ENCODE measurements around the gene LLGL2.

LLGL2 gene

DNA sequence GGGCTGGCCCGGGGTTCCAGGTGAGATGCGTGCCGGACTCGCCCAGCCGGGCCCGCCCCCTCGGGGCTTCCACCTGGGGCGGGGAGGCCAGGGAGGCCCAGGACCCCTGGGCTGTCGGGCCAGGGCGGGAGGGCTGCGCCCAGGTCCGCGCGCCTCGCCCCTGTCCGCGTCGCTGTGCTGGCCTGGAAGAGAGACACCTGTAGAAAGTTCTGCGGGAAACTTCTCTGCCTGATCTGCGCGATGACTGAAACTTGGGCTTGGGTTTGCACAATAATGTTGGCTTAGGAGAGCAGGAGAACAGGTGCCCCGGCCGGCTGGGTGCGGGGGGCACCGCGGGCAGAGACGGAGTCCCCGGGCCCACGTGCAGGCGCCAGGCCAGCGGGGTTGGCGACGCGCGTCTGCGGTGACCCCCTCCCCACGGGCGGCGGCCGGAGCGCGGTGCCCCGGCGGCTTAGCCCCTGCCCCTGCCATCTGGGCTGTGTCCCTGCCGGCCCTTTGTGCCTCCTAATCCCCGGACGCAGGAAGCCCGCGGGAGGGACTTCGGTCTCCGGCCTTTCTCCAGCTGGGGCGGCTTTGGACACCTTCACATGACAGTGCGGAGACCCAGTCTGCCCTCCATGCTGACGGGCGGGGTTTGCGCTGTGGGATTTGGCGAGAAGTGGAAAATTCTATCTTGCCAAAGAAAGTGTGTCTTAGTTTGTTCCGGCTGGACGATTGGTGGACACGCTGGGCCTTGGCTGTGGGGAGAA, 483 bp downstream of the LLGL2 start:
- peak; percentile 64 for DNase-seq

DNA sequence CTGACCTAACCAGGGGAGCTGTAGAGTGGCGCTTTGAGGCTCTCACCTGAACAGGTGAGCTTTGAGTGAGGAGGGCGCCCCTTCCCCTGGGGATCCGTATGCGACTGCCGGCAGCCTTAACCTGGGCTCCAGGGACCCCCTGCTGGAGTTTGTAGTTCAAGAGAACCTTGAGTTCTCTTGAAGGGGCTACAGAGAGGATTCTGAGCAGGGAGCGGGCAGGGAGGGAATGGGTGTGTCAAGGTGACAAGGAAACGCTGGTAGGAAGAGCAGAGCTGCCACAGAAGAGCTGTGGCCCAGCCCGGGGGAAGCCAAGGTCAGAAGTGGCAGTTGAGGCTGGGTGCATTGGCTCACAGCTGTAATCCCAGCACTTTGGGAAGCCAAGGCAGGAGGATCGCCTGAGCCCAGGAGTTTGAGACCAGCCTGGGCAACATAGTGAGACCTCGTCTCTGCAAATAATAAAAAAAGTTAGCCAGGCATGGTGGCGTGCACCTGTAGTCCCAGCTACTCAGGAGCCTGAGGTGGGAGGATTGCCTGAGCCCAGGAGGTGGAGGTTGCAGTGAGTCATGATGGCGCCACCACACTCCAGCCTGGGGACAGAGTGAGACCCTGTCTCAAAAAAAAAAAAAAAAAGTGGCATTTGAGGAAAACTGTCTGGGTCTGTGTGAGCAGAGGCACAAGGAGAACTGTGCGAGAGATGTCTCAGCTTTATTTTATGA, 1.2 kb downstream of the LLGL2 start:
- DNase-seq = peak; percentile 64

DNA sequence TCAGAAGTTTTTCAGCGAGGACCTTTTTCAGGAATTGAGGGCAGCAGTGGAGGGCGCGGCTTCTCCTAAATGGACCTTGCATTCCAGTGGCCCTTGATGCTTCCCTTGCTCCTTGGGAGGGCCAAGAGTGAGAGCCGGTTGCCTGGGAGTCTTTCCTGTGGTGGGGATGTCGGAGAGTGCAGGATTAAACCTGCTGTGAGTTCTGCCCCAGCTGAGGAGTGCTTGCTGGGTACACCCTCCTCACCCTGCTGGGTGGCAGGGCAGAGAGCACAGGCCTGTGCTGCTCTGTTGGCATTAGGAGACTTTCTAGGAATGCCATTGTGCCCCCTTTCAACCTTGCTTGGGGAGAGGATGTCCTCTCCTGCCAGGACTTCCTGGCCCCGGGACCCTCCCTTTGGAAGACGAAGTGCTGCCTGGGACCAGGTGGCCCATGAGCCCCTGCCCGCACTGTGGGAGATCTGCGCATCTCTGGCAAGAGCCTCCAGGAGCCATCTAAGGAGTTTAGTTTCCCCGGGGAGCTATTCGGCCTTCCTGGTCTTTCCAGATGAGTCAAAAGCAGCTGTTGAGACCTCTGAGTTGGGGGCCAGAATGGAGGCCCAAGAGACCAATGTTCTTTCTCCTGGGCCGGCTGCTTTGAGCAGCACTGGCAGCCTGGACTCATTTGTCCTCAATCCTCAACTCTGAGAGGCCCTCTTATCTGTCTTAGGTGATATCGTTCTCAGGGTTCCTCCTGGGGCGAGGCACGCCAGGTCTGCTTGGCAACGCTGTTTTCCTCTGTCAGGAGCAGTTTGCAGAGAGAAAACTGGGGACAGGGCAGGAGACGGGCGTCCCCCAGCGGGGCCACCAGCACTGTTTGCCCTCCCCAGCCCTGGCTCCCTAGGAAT, 5.6 kb downstream of the LLGL2 start:
- no peak for DNase-seq

DNA sequence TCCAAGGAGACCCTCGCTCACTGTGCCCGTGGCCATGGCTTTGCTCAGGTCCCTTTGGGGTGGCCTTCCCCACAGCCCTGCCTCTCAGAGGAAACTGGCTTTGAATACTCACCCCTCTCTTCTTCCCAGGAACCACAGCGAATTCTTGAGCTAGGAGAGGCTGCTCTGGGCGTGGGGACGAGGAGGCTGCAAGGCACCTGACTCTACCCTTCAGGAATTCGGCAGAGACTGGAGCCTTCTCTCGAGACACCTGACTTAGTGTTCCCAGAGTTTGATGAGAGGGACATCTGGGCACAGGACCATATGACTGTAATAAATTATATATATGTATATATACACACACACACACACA, 6.2 kb downstream of the LLGL2 start:
- DNase-seq = no peak

DNA sequence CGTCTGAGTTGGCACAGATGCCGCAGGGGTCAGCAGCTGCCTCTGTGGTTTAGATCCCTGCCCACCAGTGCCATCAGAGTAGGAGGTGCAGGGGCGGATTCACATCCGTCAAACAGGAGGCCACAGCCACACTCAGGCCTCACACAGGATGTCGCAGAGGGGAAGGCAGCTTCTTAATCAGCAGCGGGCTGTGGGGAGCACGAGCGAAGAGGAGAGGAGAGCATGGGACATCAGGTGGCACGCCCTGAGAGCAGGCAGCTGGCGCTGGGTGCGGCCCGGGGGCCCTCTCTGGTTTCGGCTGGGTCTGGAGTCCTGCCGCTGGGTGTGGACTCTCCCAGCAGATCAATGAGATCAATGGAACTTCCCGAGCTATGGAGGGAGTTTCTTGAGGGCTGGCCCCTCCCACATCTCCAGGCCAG, 9.6 kb downstream of the LLGL2 start:
- DNase-seq = no peak

DNA sequence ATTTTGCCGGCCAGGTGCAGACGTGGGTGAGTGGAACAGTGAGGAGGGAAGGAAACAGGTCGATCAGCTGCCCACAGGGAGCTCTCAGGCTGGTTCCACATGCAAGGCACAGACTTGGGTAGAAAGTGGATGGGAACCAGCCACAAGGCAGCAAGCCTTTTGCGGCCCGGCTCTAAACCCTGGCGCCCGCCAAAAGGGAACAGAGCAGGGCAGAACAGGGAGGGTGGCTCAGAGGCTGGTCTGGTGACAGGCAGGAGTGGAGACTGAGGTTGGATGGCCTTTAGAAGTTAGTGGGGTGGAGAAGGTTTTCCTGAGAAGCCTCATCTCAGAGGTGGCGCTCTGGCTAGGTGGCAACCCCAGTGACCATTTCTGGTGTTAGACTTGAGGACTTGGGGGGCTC, 10.4 kb downstream of the LLGL2 start:
- DNase-seq = no peak

DNA sequence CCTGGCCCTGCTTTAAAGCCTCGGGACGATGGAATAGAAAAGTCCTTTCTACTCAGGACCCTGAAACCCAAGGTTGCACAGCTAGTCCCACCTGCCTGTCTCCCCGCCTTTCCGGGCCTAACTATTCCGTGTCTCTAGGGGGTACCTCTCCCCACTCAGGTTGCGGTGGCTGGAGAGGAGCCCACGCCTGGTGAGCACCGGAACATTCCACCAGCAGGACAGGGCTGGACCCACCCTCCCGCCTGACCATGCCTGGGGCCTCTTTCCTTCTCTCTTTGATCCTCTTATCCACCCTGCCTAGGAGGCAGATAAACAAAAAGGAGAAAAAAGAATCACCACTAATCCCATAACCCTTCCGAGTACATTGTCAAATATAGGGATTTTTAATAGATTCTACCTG, 10.9 kb downstream of the LLGL2 start:
- DNase-seq = no peak

DNA sequence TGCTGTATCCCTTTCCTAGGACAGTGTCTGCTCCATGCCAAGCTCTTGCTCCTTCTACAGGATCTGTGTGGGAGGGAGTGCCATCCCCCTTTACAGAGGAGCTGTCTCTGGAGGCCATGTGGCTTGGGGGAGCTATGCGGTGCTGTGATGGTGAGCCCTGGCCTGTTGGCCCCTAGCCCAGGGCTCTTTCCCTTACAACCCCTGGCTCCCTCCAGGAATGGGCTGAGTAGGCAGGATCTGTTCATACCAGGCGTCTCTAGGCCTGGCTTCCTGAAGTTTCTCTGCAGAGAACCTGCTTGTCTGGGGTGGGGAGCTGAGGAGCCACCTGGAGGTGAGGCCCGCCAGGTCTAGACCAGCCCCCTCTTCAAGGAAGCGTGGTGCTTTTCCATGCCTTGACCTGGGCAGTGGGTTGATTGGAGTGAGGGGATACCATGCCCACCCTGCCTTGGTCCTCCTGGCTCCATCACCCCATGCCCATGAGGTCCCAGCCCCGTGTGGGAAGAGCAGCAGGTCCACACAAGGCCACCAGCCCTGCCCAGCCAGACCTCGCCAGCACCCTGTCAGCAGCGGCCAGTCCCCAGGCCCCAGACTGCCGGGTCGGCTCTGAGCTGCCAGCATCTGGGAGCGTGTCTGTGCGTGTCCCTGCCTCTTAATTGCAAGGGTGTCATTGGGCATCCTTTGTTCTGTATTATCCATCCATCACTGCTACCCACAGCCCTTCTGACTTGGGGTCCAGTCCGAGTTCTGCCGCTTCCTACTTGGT, 14.7 kb downstream of the LLGL2 start:
- DNase-seq = no peak

DNA sequence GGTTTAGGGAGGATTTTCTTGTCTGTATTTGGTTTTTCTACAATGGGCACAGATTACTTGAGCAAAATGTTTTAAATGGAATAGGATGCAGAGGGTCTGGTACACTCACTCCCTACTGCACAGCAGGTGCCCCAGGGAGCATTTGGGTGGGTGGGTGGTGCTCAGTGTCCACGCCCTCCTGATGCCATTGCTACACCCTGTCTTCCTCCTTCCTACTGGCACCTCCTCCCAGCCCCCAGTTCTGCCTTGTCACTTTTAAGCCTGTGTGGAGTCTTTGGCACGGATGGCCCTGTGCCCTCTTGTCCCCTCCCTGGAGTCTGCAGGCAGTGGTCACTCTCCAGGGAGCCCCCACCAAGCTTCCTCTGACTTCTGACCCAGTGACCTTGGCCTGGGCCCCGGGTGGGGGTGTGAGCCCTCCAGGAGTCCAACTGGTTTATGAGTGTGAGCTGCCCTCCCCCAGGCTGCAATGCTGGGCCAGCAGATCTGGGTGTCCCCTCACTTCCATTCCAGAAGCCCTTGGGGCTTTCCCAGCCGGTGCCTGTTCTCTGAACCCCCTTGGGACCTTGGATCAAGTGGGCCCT, 15.5 kb downstream of the LLGL2 start:
- no peak for DNase-seq

DNA sequence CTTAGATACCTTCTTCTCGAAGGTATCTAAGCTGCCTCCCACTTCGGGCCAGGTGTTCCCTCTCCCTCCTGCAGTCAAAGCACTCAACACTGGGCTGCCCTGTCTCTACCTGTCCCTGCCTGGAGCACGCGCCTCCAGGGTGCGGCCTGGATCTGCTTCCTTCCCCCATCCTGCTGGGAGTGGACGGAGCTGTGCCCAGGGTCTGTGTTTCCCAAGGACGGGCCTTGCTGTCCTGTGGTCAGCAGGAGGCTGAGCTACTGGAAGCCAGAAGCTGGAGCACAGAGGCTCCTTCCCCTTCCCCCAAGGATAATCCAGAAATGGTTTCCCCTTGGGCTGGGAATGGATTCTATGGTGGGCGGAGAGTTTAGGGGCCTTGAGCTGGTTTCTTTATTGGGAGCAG, 16.7 kb downstream of the LLGL2 start:
- DNase-seq = no peak

DNA sequence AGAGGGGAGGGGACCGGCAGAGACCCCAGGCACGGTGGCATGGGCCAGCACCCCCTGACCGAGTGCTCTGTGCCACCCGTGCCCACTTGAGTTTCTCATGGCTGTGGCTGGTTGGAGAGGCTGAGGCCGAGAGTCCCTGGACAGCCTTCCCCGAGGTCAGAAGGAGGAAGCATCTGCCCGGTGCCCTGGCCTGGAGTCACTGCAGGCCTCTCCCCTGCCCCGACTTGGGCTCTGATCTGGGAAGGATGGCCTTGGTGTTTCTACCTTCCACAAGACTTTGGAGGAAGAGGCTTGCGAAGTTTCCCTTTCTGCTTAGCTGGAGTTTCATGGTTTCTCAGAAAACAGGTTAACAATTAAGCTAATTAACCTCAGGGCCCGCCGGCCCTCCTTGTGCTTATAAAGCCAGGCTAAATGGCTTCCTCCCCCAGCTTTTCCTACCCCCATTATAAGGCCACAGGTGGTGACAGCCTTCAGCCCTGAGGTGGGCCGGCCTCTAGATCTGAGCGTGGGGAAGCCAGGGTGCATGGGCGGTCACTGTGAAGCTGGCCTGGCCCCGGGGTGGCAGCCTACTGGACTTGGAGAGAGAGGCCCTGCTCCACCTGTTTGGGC, 17.3 kb downstream of the LLGL2 start:
- no peak for DNase-seq

DNA sequence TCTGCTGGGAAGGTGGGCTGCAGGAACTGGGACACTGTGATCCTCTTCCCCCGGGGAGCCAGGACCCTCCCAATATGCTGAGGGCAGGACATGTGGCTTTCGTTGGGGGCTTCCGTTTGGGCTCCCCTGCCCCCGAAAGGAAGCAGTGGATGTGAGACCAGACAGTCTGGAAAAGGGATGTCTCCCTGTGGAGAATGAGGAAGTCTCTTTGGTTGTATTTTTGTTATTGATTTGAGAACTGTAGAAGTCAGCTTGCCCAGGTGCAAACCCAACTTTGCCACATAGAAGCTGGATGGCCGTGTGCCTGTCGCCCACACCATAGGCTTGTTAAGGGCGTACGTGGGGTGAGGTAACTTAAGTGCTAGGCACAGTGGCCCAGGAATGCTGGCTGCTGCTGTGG, 18.8 kb downstream of the LLGL2 start:
- DNase-seq = no peak

DNA sequence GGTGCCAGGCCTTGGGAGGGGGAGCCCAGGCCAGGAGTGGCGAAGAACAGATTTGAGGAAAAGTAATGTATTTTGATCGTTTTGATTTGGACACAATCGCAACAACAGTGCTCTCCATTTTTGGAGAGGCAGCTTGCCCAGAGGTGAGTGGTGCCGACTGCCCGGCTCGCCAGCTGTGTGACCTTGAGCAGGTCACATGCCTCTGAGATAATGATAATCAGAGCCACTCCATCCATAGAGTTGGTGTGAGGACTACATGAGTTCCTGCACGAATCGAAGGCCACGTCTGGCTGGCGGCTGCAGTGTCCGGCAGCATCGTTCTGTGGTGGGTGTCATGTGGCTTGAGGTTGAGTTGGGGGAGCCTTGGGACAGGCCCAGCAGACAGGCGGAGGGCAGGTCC, 20.7 kb downstream of the LLGL2 start:
- DNase-seq = no peak

DNA sequence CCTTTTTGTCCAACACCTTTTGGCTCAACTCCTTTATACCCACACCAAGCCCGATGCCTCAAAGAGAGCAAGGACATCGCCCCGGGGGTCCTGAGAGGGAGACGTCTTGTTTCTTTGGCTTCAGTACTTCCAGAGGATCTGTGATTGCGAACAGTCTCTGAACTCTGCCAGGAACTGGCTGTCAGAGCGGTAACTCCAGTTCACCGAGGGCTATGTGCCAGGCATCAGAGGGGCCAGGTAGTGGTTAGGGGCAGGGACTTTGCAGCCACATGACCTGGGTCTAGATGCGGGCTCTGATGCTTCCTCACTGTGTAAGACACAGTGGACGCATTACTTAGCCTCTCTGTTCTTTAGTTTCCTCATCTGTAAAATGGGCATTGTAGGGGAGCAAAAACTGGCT, 21.6 kb downstream of the LLGL2 start:
- no peak for DNase-seq

DNA sequence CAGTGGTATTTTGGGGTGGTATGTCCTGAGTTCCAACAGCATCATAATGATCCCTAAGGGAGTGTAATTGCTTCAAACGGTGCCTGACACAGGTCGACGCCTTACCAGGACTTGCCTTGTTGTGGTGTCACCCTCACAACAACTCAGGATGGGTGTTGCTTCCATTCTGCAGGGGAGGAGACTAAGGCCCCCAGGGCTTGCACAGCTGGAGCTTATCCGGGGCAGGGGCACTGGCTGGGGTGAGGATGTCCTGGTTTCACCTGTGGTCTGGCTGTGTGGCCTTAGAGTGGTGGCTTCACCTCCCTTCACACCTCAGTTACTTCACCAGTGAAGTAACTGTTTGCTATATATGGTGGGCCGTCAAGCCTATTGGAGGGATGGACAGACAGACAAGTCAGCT, 23.3 kb downstream of the LLGL2 start:
- DNase-seq = no peak

DNA sequence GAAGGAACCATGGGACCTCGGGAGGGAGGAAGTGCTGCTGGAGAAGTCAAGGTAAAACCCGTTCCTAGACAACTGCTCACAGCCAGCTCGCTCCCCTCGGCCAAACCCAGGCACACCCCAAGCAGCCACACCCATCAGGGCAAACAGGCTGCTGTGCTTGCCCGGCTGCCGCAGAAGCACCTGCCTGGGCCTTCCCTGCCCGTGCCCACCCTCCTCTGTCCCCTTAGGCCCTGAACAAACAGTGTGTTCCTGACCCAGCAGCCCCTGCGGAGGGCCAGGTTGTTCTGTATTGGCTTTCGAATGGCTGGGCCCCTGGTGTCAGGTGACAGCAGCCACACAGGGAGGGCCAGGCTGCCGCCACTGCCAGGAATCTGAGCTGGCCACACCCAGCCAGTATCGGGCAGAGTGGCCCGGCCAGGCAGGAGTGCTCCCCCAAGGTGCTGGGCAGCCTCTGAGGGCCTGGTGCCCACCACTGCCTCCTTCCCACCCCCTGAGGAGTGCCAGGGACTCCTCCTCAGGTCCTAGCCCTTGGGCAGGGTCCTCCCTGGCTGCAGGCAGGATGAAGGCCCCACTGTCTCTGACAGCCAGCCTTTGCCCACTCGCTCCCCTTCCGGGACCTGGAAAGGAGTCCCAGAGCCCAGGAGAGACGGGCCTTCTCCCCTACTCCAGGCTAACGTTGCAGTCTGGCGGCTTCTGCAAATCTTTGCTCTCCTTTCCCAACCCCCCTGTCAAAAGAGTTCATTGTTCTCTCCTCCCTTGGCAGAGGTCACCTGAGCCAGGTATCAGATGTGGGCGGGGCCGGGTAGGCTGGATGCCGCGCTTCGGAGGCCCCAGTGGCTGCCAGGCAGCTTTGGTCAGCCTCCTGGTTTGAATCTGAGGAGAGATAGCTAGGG, 24.0 kb downstream of the LLGL2 start:
- DNase-seq = peak; percentile 94

DNA sequence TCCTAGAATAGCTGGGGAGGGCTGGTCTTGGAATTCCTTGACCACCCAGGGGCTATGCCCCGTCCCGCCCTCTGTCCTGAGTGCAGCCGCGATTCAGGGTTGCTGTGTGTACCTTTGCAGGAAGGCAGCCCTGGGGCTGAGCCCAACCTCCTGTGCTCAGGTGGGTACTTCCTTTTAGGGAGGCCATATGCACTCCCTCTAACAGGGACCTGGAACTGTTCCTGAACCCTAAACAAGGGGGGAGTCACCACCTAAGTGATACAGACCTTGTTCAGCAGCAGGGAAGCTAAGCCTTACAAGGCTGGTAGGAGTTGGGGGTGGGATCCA, 24.6 kb downstream of the LLGL2 start:
- DNase-seq = no peak

DNA sequence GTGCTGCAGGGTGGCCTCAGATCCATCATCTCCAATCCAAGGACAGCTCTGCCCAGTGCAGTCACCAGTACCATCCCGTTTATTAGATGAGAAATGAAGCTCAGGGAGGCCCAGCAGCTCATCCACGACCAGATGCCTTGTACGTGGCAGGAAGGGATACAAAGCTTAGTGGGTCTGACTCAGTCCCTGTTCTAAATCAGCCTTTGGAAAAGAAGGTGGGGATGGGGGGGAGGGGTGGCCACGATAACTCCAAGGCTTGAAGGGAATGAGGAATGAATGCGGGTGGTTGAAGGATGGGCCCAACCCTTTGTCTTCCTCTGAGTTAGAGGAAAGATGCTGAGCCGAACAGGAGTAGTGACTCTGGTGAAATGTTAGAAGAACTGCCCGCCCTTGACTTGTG, 25.8 kb downstream of the LLGL2 start:
- no peak for DNase-seq

DNA sequence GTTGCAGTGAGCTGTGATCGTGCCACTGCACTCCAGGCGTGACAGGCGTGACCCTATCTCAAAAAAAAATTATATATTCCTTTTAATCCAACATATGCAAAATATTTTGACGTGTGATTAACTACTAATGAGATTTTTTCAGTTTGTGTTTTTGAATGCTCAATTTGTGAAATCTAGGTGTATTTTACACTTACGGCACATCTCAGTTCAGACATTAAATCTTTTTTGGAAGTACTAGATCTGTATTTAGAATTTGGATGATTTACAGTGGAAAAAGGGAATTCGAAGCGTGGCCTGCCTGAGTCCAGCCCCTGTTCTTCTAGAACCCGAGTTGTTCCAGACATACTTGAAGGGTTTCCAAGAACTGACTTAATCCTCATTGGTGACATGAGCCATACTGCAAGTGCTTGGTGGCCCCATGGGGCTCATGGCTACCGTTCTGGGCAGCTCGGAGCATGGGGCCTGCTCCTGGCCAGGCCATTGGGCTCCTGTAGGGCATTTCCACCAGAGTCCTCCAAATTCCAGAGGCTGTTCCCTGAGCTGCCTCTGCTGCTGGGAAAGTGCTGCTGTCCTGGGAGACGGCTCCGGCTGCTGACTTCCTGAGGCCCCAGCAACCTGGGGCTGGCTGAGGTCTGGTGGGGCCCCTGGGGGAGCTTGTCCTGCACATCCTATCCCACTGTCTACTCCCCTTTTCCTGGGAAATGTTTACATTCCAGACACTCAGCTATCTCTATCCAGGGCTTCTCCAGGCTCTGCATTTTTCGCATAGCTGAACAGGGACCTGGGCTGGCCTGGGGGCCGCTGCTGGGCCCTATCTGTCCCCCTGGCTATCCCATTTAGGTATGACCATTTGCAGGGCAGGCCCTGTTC, 27.2 kb downstream of the LLGL2 start:
- DNase-seq = no peak

Measured in NCI-H146 (cell line).